Keratinocyte (primary cell): ENCODE data around the gene ARHGDIG. TPM values are rescaled to one million over a fixed set of nuclear protein-coding genes. Genes with fewer than 3 reads are reported as not detected.

Experiments
- DNase-seq: peaks from one replicate; pipeline ENCODE4 v3.0.0-alpha.2; 2011; ENCODE audit warnings: low read depth, missing footprints, low spot score
- FAIRE-seq: peaks from 2 replicates; lab custom pipeline; 2011; peaks lifted over from hg19 to GRCh38; lab: Jason Lieb, UNC
- H2AFZ ChIP-seq: 2 replicates; pipeline ENCODE4 v1.6.0; 2012; ENCODE audit warnings: low read length, control low read depth, inconsistent platforms; ENCODE audit not compliant: control insufficient read depth
- H3K27ac ChIP-seq: 2 replicates; pipeline ENCODE4 v1.5.1; 2011; ENCODE audit warnings: low read length; ENCODE audit not compliant: control insufficient read depth, insufficient read depth
- H3K27me3 ChIP-seq: 3 replicates; pipeline ENCODE4 v1.6.0; 2011; ENCODE audit warnings: low read length; ENCODE audit not compliant: control insufficient read depth, insufficient read depth; ENCODE audit errors: extremely low read depth
- H3K36me3 ChIP-seq, 2 experiments: 2 replicates in 1 of 2; 3 replicates in 1 of 2; pipeline ENCODE4 v1.5.1; 2011; ENCODE audit warnings: low read length in 2 of 2, mild to moderate bottlenecking in 1 of 2; ENCODE audit not compliant: control insufficient read depth in 2 of 2, insufficient read depth in 2 of 2; ENCODE audit errors: extremely low read depth in 1 of 2
- H3K4me1 ChIP-seq: 3 replicates; pipeline ENCODE4 v1.5.1; 2011; ENCODE audit warnings: low read length; ENCODE audit not compliant: control insufficient read depth, insufficient read depth; ENCODE audit errors: extremely low read depth
- H3K4me2 ChIP-seq: 3 replicates; pipeline ENCODE4 v1.6.0; 2011; ENCODE audit warnings: low read depth, low read length; ENCODE audit not compliant: control insufficient read depth, insufficient read depth; ENCODE audit errors: extremely low read depth
- H3K4me3 ChIP-seq, 3 experiments: fragments of 200-600 bp in 1 of 3; sonication (generic) in 1 of 3; 2 replicates in 2 of 3; 3 replicates in 1 of 3; pipeline ENCODE4 v1.5.1; 2011 to 2016; ENCODE audit warnings: low read length in 3 of 3, mild to moderate bottlenecking in 3 of 3, control low read depth in 2 of 3, inconsistent platforms in 1 of 3, low read depth in 1 of 3, mixed read lengths in 1 of 3, mixed run types in 1 of 3, moderate library complexity in 1 of 3; ENCODE audit not compliant: control insufficient read depth in 2 of 3, insufficient read depth in 2 of 3; ENCODE audit errors: extremely low read depth in 1 of 3
- H3K79me2 ChIP-seq: 2 replicates; pipeline ENCODE4 v1.6.0; 2012; ENCODE audit warnings: low read length; ENCODE audit not compliant: control insufficient read depth, insufficient read depth
- H3K9ac ChIP-seq: 3 replicates; pipeline ENCODE4 v1.6.0; 2011; ENCODE audit warnings: low read length; ENCODE audit not compliant: control insufficient read depth, insufficient read depth; ENCODE audit errors: extremely low read depth
- H3K9me1 ChIP-seq: 3 replicates; pipeline ENCODE4 v1.6.0; 2011; ENCODE audit warnings: low read length; ENCODE audit not compliant: control insufficient read depth, insufficient read depth; ENCODE audit errors: extremely low read depth
- H3K9me3 ChIP-seq: 2 replicates; pipeline ENCODE4 v1.5.1; 2012; ENCODE audit warnings: low read depth, low read length; ENCODE audit not compliant: control insufficient read depth
- H4K20me1 ChIP-seq: 3 replicates; pipeline ENCODE4 v1.6.0; 2011; ENCODE audit warnings: low read length; ENCODE audit not compliant: control insufficient read depth, insufficient read depth; ENCODE audit errors: extremely low read depth
- EZH2 ChIP-seq: IDR thresholded peaks from one replicate; pipeline ENCODE4 v1.6.1; 2012; ENCODE audit warnings: inconsistent platforms, mild to moderate bottlenecking, low read length, moderate library complexity
- dilution Hi-C: fragments of 300-500 bp; cut with MboI; formaldehyde crosslinking; loops from one replicate; pipeline ENCODE4 v1.7.0; 2020; ENCODE audit warnings: low sequenced_read_pairs; ENCODE audit not compliant: extremely low pct_ligation_motif_present
- polyA plus RNA-seq, 5 experiments: library from polyadenylated mRNA; depleted of rRNA in 3 of 5; stranded (reverse) in 3 of 5; stranded (forward) in 1 of 5; unstranded in 1 of 5; fragments of >200 nt; gene quantifications; 1 replicate in 1 of 5; 2 replicates in 3 of 5; 3 replicates in 1 of 5; pipeline versions ENCODE4 v1.2.1 to v1.2.3, GENCODE V29; 2011 to 2012; ENCODE audit warnings: missing spikeins in 2 of 5, low read depth in 1 of 5, low replicate concordance in 1 of 5
- TF ChIP-seq, protein P1 (sequence below), 3 experiments: IDR thresholded peaks in 1 of 3; conservative IDR thresholded peaks in 1 of 3; optimal IDR thresholded peaks in 1 of 3; 2 replicates in 2 of 3; 3 replicates in 1 of 3; pipeline versions ENCODE3 to v1.5.1; 2011; ENCODE audit warnings: low read length in 3 of 3, mild to moderate bottlenecking in 3 of 3, moderate library complexity in 2 of 3, control low read depth in 1 of 3, inconsistent platforms in 1 of 3; ENCODE audit not compliant: insufficient read depth in 2 of 3; ENCODE audit errors: extremely low read depth in 1 of 3

The ARHGDIG gene
- polyA plus RNA-seq, 1 donor (not counting 4 experiments of a cell fraction or from before 2014, with no cell fraction given) = 0.17 TPM

DNA sequence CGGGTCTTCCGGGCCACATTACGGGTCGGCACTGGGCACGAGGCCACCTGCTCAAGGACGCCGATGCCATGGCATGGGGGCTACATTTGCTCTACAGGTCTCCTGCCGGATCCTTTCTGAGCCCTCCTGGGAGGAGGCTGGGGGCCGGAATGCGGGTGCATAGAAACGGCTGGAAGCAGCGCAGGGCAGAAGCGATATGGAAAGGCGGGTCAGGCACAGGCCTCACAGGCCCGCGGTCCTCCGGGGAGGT, 43.7 kb downstream of the ARHGDIG start:
- peaks cover 82% of the 10 kb centered on the region for H3K79me2 ChIP-seq
- no peak overlapping the region for H3K4me2 ChIP-seq
- FAIRE-seq (no peak), DNase-seq (no peak)
- no peak for TF ChIP-seq EZH2
- TF ChIP-seq, protein P1, sequence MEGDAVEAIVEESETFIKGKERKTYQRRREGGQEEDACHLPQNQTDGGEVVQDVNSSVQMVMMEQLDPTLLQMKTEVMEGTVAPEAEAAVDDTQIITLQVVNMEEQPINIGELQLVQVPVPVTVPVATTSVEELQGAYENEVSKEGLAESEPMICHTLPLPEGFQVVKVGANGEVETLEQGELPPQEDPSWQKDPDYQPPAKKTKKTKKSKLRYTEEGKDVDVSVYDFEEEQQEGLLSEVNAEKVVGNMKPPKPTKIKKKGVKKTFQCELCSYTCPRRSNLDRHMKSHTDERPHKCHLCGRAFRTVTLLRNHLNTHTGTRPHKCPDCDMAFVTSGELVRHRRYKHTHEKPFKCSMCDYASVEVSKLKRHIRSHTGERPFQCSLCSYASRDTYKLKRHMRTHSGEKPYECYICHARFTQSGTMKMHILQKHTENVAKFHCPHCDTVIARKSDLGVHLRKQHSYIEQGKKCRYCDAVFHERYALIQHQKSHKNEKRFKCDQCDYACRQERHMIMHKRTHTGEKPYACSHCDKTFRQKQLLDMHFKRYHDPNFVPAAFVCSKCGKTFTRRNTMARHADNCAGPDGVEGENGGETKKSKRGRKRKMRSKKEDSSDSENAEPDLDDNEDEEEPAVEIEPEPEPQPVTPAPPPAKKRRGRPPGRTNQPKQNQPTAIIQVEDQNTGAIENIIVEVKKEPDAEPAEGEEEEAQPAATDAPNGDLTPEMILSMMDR (optimal IDR thresholded peaks at IDR 0.05 in 1 of 3, IDR thresholded peaks at IDR 0.05 in 1 of 3, conservative IDR thresholded peaks at IDR 0.05 in 1 of 3; ENCODE audit: extremely low read depth in 1 of 3, insufficient read depth in 2 of 3, low read length in 3 of 3) = no peak
- no peak overlapping the region for H3K4me3 ChIP-seq
- dilution Hi-C loops = no loop called here
- no peak overlapping the region for H3K9ac ChIP-seq
- peaks cover 5% of the 10 kb centered on the region for H3K4me1 ChIP-seq
- H3K36me3 ChIP-seq = peaks cover 5 to 9% of the 10 kb centered on the region in 2 experiments
- H2AFZ ChIP-seq = no peak overlapping the region
- no peaks in the 10 kb centered on the region for H3K27me3 ChIP-seq
- H4K20me1 ChIP-seq = peaks cover 42% of the 10 kb centered on the region
- H3K9me3 ChIP-seq = no peaks in the 10 kb centered on the region
- H3K9me1 ChIP-seq = no peaks in the 10 kb centered on the region
- H3K27ac ChIP-seq = no peak overlapping the region

- DNase-seq = no peak
- dilution Hi-C loops = no loop called here
Observed at GRCh38 chr16:324451-325334, 44.3 kb downstream of the ARHGDIG start.

More at GRCh38 chr16:324451-325334, 44.3 kb downstream of the ARHGDIG start:
- Histone ChIP-seq H3K4me3 (no peak overlapping the region), H4K20me1 (peaks cover 42% of the 10 kb centered on the region), H3K27me3 (no peaks in the 10 kb centered on the region), H2AFZ (no peak overlapping the region), H3K9me3 (no peaks in the 10 kb centered on the region), H3K4me1 (peaks cover 5% of the 10 kb centered on the region), H3K79me2 (peaks cover 78% of the 10 kb centered on the region), H3K27ac (no peak overlapping the region), H3K9ac (peak overlapping the region; percentile 9), H3K4me2 (no peak overlapping the region), H3K9me1 (no peaks in the 10 kb centered on the region), H3K36me3 (peaks cover 4 to 9% of the 10 kb centered on the region in 2 experiments)
- no peak for TF ChIP-seq EZH2
- TF ChIP-seq, protein P1 (optimal IDR thresholded peaks at IDR 0.05 in 1 of 3, IDR thresholded peaks at IDR 0.05 in 1 of 3, conservative IDR thresholded peaks at IDR 0.05 in 1 of 3; ENCODE audit: extremely low read depth in 1 of 3, insufficient read depth in 2 of 3, low read length in 3 of 3) = no peak
- FAIRE-seq = no peak
